HG03520 (cell line): ENCODE results near the gene PRIM2.
"Not testable (repeated sequence)": the region's sequence is repeated elsewhere in the genome, so short reads cannot be mapped to it uniquely, and the experiment has no call there.

ENCODE experiments used
- ATAC-seq: cut with Tn5 transposase; IDR thresholded peaks from one replicate; pipeline ENCODE4 v1.9.1; 2021; ENCODE audit warnings: mild to moderate bottlenecking, moderate library complexity; ENCODE audit not compliant: unreplicated experiment

PRIM2 gene

DNA sequence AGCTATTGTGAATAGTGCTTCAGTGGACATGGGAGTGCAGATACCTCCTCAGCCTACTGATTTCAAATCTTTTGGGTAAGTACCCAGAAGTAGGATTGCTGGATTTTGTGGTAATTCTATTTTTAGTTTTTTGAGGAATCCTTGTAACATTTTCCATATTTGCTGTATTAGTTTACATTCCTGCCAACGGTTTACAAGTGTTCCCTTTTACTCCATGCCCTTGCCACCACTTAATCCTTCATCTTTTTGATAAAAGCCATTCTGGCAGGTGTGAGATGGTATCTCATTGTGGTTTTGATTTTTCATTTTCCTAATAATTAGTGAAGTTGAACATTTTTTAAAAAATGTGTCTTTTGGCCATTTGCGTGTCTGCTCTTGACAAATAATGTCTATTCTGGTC is 125.8 kb downstream of the PRIM2 start:
- not testable (repeated sequence) for ATAC-seq

DNA sequence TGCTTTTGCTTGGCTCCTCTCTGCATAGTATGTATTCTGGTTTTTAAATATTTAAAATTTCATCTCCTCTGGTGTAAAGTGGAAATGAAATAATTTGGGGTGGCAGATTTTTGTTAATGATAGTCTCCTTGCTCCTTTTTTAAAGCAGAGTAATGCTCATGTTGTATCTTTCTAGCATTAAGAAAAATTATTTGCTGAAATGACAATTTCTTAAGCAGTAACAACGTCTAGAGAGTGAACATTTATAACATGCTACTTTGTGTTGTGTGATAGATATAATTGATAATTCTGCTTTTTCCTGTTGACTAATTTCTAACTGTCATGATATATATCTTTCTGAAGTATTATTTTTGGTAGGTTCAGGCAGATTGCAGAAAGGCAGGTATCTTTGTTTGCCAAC is 127.4 kb downstream of the PRIM2 start:
- not testable (repeated sequence) for ATAC-seq

DNA sequence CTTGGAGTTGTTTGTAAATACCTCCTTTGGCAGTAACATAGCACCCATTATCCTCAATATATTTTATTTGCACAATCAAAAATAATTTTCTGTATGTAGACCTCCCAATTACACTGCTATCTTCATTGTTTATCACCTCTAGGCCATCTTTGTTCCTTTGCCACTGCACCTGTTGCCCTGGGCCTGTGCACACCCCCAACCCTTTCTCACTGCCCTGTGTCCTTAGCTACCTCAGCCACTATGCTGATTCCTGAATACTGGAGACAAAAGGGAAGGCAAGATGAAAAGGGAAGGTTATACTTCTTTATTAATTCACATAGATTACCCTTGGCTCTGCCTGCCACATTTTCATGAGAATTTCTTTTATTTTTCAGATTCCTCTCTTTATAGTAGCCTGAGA is 127.9 kb downstream of the PRIM2 start:
- not testable (repeated sequence) for ATAC-seq

DNA sequence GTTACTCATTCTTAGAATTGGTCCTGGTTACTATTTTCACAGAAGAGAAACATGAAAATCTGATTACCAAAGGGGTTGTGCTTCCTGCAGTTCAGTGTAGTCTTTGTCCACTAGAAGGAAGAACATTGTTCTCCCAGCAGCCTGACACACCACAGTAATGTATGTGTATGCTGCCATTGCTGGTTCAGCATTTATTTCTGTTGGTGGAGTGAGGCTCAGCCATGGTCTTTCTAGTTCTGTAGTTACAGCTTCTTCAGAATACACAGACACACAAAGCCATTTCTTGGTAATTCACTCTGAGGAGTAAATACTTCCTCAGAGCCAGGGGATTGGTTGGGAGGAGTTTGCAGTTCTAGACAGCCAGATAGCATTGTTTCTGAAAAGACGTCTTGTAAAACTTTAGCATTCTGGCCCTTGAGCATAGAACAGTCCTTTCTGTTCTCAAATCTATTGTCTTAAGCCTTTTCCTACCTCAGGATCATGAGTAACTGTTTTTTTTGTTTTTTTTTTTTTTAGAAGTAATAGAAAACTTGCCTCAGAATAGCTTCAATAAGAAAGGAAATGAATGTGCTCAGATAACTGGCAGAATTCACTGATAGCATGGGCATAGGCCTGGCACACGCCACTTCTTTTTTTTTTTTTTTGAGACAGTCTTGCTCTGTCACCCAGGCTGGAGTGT is 128.5 kb downstream of the PRIM2 start:
- not testable (repeated sequence) for ATAC-seq

DNA sequence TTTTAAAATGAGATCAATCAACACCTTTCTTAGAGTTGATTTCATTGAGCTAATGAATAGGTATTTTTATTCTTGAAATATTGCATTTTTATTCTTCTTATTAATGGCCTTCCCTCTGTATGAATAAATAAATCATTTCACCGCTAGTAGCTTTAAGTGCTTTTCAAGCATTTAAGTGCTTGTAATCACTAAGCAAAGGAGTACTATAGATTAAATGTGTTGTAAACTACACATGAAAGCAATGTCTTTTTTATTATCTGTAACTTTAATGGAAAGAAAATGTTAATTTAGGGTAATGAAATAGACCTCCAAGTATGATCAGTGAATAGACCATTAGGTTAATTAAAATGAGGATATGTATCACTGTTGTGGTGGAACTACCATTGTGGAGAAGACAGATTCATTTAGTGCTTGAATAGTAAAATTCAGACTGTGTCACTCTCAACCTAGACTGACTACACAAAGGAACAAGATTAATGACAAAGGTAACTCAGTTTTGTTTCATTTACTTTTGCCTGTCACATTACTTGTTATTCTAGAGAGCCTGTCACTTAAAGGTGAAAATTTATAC is 132.2 kb downstream of the PRIM2 start:
- not testable (repeated sequence) for ATAC-seq

DNA sequence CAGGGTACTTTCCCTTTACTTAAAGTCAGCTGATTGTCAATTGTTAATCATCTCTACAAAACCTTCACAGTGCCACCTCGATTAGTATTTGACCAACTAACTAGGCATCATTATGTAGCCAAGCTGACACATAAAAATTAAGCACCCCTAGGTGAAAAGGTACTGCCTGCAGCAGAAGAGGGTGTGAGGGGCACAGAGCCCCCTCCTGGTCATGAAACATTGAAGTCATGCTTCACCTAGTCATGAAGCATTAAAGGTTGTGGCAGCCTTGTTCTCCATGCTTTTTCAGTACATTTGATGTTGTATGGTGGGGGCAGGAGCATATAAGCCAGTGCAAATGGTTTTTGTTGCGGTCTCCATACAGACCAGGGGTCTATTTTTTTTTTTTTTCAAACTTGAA is 142.4 kb downstream of the PRIM2 start:
- ATAC-seq, result not testable (repeated sequence)

DNA sequence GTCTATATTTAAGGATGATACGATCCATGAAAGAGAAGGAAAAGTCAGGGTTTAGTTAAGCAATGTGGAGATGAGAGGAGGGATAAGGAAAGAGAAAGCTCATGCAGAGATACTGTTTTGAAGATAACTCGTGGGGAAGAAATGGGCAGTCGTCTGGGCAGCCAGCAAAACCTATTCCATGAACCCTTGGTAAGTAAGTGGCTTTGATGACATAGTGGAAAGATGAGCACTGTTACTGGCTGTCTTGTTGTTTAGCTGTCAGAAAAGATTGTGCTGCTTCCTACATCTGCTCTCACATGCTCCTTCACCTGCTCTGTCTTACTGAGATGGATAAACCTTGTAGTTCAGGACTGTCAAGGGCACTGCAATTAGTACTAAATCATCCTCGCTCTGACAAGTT is 143.6 kb downstream of the PRIM2 start:
- ATAC-seq, result not testable (repeated sequence)

DNA sequence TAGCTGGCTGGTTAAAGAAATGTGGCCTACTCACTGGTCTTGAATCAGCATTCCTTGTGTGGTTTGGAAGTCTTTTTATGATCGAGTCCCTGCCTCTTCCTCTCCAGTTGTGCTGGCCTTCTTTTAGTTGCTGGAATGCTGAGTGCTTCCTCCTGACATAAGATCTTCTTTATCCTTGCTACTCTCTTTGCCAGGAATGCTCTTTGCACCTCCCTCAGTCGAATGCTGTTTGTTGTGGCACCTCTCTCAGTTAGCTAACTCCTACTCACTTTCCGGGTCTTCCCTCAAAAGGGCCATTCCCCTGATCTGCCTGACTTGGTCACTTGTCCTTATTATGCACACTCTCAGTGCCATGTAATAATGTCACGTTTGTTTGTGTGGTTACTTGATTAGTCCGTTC is 146.4 kb downstream of the PRIM2 start:
- ATAC-seq, result not testable (repeated sequence)

DNA sequence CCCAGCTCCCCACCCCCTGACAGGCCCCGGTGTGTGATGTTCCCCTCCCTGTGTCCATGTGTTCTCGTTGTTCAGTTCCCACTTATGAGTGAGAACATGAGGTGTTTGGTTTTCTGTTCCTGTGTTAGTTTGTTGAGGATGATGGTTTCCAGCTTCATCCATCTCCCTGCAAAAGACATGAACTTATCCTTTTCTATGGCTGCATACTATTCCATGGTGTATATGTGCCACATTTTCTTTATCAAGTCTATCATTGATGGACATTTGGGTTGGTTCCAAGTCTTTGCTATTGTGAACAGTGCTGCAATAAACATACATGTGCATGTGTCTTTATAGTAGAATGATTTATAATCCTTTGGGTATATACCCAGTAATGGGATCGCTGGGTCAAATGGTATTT is 148.5 kb downstream of the PRIM2 start:
- not testable (repeated sequence) for ATAC-seq

DNA sequence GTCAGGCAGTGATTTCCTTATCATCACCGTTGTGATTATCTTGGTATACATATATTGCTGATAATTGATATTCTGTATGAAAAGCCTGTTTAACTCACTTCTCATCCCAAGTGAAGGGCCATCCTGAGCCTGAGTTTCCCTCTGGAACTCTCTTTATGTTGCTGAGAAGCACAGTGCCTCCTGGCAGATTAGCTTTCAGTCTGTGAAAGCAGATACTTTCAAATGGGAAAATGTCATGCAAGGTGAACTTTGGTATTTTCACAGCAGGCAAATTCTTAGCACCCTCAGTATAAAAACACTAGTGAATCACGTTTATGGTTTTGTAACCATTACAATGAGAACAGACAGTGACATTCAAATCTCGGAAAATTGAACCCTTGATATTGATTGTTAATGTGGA is 151.6 kb downstream of the PRIM2 start:
- no peak for ATAC-seq

DNA sequence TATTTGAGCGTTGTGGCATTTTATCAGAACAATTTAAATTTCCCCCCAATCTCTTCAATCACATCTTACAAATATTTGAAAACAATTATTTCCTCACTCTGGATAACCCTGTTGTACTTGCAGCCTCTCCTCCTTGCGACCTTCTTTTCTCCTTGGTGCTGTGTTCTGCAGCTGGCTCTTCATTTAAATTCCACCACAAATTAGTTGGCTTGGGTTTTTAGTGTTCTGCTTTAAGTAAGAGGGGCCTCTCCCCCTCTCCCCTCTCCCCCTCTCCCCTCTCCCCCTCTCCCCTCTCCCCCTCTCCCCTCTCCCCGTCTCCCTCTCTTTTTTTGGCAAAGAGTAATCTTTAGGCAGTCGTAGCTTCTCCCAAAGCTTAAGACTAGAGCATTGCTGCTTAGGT is 152.7 kb downstream of the PRIM2 start:
- not testable (repeated sequence) for ATAC-seq

DNA sequence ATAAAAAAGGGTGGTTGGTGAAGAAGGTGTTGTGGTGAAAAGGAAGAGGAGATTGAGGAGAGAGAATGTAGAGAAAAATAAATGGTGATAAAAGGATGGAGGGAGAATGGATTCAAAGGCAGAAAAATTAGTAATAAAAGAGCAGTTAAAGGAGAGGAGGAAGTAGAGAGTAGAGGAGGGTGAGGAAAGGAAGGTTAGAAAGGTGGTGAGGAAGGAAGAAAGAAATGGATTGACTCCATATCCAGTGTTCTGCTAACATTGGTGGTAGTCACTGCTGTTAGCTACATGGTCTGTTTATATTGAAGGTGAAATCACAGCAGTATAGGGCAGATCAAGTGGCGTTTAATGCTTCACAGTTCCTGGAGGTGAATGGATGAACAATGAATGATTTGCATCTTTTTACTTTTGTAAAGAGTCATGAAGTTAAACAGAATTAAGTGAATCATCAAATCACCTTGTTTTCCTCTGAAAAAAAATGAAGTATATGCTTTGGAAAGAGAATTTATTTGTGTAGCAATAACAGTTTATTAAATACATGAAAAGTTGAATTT is 154.0 kb downstream of the PRIM2 start:
- not testable (repeated sequence) for ATAC-seq

DNA sequence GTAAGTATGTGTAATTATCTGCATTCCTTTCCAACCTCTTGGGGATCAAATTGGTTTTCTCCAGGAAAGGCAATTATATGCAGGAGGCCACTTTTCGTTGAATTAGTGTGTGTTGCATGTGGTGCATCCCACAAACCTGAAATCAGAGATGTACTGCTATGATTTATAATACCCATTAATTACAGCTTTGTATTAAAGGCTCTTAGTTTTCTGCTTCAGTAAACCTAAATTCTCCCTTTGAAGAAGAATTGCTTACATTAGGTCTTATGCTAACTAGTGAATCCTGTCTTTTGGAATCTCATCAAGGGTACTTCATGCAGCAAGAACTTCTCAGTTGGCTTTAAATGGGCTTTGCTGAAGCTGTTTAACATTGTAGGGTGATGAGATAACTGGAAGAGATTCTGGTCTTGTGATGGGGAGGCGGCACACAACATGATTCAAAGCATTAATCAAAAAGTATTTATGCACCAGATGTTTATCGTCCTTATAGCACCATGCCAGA is 155.5 kb downstream of the PRIM2 start:
- not testable (repeated sequence) for ATAC-seq

DNA sequence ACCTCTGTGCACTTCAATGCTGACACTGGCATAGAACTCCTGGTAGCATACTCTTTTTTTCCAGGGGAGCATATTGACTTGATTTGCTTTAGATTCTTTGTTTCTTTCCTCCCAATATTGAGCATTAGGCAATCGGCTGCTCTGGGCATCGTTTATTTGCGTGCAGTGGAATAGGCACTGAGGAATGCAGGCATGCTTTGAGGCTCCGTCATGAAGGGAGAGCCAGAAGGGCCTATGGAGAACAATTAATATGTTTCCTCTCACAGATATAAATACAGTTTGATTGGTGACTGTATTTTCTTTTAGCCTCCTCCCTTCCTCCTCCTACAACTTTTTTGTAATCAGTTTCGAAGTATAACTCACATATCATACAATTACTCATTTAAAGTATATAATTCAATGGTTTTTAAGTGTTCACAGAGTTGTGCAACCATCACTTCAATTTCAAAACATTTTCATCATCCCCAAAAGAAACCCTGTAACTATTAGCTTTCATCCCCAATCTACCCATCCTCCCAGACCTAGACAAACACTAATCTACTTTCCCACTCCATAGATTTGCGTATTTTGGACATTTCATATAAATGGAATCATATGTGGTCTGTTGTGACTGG is 157.5 kb downstream of the PRIM2 start:
- not testable (repeated sequence) for ATAC-seq

DNA sequence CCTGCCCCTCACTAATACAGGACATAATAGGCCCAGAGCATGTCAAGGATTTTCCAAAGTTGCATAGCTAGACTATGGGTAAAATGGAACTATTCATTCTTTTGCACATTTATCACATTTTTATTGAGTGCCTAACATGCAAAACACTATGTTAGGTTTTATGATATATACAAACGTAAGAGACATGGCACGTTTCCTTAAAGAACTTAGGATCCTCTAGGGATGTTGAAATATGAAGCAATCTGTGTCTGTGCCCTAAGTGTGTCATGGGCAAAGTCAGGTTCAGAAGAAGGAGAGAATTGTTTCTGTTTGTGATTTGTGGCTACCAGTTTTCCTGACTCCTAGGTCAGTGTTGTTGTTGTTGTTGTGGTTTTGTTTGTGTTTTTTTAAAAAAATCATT is 158.2 kb downstream of the PRIM2 start:
- ATAC-seq, result not testable (repeated sequence)

DNA sequence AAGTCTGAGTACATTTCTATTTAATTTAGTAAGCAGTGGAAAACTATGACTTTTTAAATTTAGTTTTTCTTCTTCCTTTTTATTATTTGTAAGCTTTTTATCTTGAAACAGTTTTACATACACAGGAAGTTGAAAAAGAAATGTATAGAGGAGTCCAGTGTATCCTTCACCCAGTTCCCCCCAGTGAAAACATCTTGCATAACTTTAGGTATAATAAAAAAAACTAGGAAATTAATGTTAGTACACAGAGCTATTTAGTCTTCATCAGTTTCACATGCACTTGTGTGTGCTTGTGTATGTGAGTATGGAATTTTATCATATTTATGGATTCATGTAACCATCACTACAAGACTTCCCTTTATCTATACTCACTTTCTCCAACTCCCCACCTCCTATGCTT is 162.8 kb downstream of the PRIM2 start:
- ATAC-seq, result not testable (repeated sequence)

DNA sequence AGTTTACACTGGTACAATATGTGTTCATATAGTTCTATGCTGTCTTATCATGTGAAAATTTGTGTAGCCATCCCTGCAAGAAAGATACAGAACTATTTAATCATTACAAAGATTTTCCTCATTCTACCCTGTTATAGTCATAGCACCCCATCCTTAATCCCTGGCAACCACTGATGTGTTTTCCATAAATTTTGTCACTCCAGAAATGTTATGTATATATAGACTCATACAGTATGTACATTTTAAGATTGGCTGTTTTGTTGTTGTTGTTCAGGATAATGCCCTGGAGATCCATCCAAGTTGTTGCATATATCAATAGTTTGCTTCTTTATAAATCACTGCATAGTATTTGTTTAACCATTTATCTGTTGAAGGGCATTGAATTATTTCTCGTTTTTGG is 163.7 kb downstream of the PRIM2 start:
- ATAC-seq, result not testable (repeated sequence)

DNA sequence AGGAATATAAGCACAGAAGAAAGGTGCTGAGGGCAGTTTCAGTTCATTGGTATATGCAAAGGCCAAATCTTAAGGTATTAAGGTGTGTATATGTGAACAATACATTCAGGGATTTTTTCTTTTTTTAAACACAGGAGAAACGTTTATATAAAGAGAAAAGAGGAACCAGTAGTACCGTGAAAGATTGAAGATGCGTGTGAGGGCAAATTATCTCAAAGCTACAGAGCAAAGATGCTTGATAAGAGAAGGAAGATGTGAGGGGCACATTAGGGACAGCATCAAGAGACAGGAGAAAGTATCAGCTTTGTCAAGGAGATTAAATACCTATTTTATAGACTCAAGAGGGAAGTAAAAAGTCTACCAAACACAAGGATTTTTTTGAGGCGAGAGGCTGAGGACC is 165.0 kb downstream of the PRIM2 start:
- ATAC-seq, result not testable (repeated sequence)

DNA sequence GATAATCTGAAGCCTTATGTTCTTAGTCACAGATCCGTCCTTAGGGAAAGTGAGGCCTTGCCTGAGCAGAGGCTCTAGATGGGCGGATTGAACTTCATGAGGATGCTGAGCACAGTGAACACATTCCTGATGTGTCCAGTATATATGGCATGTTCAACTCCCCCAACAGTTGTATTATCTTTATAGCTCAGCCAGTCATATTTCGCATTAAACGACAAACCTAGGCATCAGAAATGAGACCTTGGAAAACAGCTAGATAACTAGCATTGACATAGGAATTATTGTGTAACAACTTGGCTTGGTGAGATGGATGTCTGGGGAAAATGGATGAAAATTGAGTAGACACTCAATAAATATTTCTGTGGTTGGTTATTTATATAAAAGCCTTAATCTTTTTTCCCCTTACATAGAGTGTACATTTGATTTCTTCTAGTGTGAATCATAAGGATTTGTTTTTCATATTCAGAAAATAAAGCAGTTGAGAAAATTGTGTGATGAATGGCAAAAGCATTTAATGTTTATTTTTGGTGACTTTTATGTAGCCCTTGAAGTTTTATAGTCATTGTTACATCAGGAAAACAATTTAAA is 169.2 kb downstream of the PRIM2 start:
- ATAC-seq, result not testable (repeated sequence)

DNA sequence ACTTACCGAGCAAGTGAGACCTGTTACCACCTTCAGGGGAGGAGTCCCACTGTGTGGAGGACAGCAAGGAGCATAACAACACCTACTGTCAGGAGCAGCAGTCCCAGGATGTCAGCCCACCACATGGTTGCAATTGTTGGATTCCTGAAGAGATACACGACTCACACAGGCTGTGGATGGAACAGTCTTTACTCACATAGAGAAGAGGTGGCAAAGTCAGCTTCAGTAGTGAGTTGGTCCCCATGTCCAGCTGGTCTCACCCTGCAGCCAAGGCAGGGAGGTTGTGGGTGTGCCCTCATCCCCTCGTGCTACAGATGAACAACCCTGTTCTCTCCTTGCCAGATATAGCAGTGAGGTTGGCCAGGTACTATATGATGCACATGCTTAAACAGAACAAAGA is 171.1 kb downstream of the PRIM2 start:
- ATAC-seq, result not testable (repeated sequence)

DNA sequence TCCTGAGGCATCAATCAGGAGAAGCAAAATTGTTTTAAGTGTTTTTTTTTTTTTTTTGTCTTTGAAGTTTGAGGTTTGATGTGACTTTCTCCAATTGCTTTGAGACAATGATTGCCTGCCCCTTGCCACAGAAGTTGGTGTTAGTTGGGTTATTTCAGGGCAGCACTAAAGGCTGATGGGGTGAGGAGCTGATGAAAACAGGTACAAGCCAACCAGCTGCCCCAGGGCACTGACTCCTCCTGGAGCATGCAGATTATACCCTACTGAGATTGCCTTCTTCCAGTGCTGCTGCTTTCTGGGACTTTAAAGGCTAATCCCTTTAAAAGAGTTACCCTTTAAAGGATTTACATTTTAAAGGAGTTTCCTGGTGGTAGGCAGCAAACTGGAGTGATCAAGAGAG is 172.5 kb downstream of the PRIM2 start:
- ATAC-seq, result not testable (repeated sequence)
